Measurements from ENCODE around the gene C10orf62.

GRCh38 chr10:97571622-97572021 lies 17.9 kb upstream of the C10orf62 start:
- TF ChIP-seq CTCF (IDR thresholded peaks at IDR 0.05) (no peak), POLR2A (IDR thresholded peaks at IDR 0.05) (no peak)

All from right lobe of liver (tissue), 4 donors.